HepG2 (cell line): ENCODE results near the gene OR10G2. TPM values are rescaled to one million over a fixed set of nuclear protein-coding genes. Genes with fewer than 3 reads are reported as not detected.
A peak's percentile ranks its signal among the peaks of the same experiment; 100 is the strongest.

Source experiments
- ATAC-seq: fragments of 200-7000 bp; cut with Tn5 transposase; 3 replicates; pipeline ENCODE4 v1.9.1; 2020; ENCODE audit warnings: mild to moderate bottlenecking, moderate library complexity
- BruUV-seq: library from RNA; stranded (reverse); fragments of 400-500 nt; replicated peaks from 2 replicates; lab custom pipeline; 2021; lab: Mats Ljungman, UMichigan
- CTCF ChIA-PET: fragments of 300-600 bp; formaldehyde crosslinking; extraction: SDS; loops from one replicate; lab custom pipeline; 2021; ENCODE audit warnings: low total read pairs, inconsistent platforms, low intra/inter-chr PET ratio; lab: Yijun Ruan, JAX
- POLR2A ChIA-PET: fragments of 350-600 bp; sonication (Branson Sonifier 250); formaldehyde crosslinking; loops from one replicate; lab custom pipeline; 2020; ENCODE audit warnings: antibody characterized with exemption, inconsistent platforms; lab: Yijun Ruan, JAX
- DNase-seq: peaks from one replicate; pipeline ENCODE4 v3.0.0-alpha.2; 2015; ENCODE audit warnings: low spot score
- FAIRE-seq: peaks from 3 replicates; lab custom pipeline; 2011; peaks lifted over from hg19 to GRCh38; lab: Jason Lieb, UNC
- H2AFZ ChIP-seq: one replicate; pipeline ENCODE4 v1.6.1; 2011; ENCODE audit warnings: low read length, inconsistent platforms
- H3K27ac ChIP-seq: fragments of 300-600 bp; 3 replicates; pipeline ENCODE4 v1.8.0; 2011; ENCODE audit warnings: mixed run types, mild to moderate bottlenecking, mixed read lengths, low read length, inconsistent platforms; ENCODE audit not compliant: insufficient read depth; ENCODE audit errors: extremely low read length
- H3K27me3 ChIP-seq, 2 experiments: fragments of 200-600 bp in 1 of 2; 2 replicates in 1 of 2; 3 replicates in 1 of 2; pipeline versions ENCODE4 v1.6.0 to v1.8.0; 2011; ENCODE audit warnings: low read length in 2 of 2, mild to moderate bottlenecking in 2 of 2, moderate library complexity in 2 of 2, inconsistent platforms in 1 of 2; ENCODE audit not compliant: insufficient read depth in 2 of 2, control insufficient read depth in 1 of 2
- H3K36me3 ChIP-seq, 2 experiments: fragments of 200-600 bp in 1 of 2; replicated peaks in 1 of 2; 2 replicates in 1 of 2; 3 replicates in 1 of 2; pipeline versions ENCODE4 v1.5.1 to v1.8.0; 2011; ENCODE audit warnings: low read length in 2 of 2, inconsistent platforms in 1 of 2; ENCODE audit not compliant: insufficient read depth in 2 of 2, control insufficient read depth in 1 of 2
- H3K4me1 ChIP-seq: 2 replicates; pipeline ENCODE4 v1.5.1; 2012; ENCODE audit warnings: low read length, inconsistent platforms; ENCODE audit not compliant: insufficient read depth
- H3K4me2 ChIP-seq: 2 replicates; pipeline ENCODE4 v1.6.0; 2011; ENCODE audit warnings: low read depth, low read length, inconsistent platforms
- H3K4me3 ChIP-seq, 3 experiments: fragments of 200-600 bp in 1 of 3; sonication (generic), shearing (Covaris generic) in 1 of 3; replicated peaks in 1 of 3; 2 replicates each; pipeline ENCODE4 v1.5.1; 2011 to 2016; ENCODE audit warnings: low read length in 3 of 3, inconsistent platforms in 2 of 3, low read depth in 2 of 3, mild to moderate bottlenecking in 2 of 3, control low read depth in 1 of 3, mixed read lengths in 1 of 3; ENCODE audit not compliant: insufficient read depth in 1 of 3
- H3K79me2 ChIP-seq: one replicate; pipeline ENCODE4 v1.6.1; 2011; ENCODE audit warnings: low read length, inconsistent platforms; ENCODE audit not compliant: insufficient read depth
- H3K9ac ChIP-seq: 2 replicates; pipeline ENCODE4 v1.6.0; 2011; ENCODE audit warnings: mild to moderate bottlenecking, low read depth, low read length, inconsistent platforms; ENCODE audit not compliant: insufficient read depth
- H3K9me3 ChIP-seq: 2 replicates; pipeline ENCODE4 v1.5.1; 2012; ENCODE audit warnings: mild to moderate bottlenecking, low read length
- H4K20me1 ChIP-seq: 2 replicates; pipeline ENCODE4 v1.6.0; 2011; ENCODE audit warnings: inconsistent platforms, mild to moderate bottlenecking, low read length, moderate library complexity; ENCODE audit not compliant: insufficient read depth
- FOSL2 ChIP-seq: sonication (generic); formaldehyde crosslinking; IDR thresholded peaks from 2 replicates; pipeline ENCODE4 v1.4.0; 2020; ENCODE audit warnings: missing genetic modification reagents
- FOXA3 ChIP-seq: IDR thresholded peaks from 2 replicates; pipeline ENCODE4 v1.6.1; 2016; ENCODE audit warnings: missing genetic modification reagents, missing compliant biosample characterization
- HNRNPH1 ChIP-seq: fragments of 200-400 bp; formaldehyde crosslinking; optimal IDR thresholded peaks from 2 replicates; pipeline ENCODE3; 2017; ENCODE audit warnings: mild to moderate bottlenecking, low read depth, low read length
- JUND ChIP-seq: sonication (generic); formaldehyde crosslinking; IDR thresholded peaks from 2 replicates; pipeline ENCODE4 v1.8.0; 2022; ENCODE audit warnings: mild to moderate bottlenecking, missing genetic modification reagents
- PTBP1 ChIP-seq: fragments of 200-400 bp; formaldehyde crosslinking; IDR thresholded peaks from 2 replicates; pipeline ENCODE4 v1.6.1; 2018; ENCODE audit warnings: low read length, low read depth; ENCODE audit not compliant: poor library complexity, severe bottlenecking
- ZNF224 ChIP-seq: sonication (generic); formaldehyde crosslinking; IDR thresholded peaks from 2 replicates; pipeline ENCODE4 v1.5.0; 2020; ENCODE audit warnings: mild to moderate bottlenecking, missing genetic modification reagents
- ZNF24 ChIP-seq: fragments of 450-650 bp; IDR thresholded peaks from 2 replicates; pipeline ENCODE4 v1.6.1; 2017; ENCODE audit warnings: antibody characterized with exemption, mild to moderate bottlenecking
- ZNF30 ChIP-seq: sonication (generic); formaldehyde crosslinking; IDR thresholded peaks from 2 replicates; pipeline ENCODE4 v1.5.0; 2020; ENCODE audit warnings: mild to moderate bottlenecking, missing genetic modification reagents
- ZNF782 ChIP-seq: sonication (generic); formaldehyde crosslinking; IDR thresholded peaks from 2 replicates; pipeline ENCODE4 v1.4.0; 2020; ENCODE audit warnings: missing genetic modification reagents, mild to moderate bottlenecking, borderline replicate concordance
- WGBS: methylation state at CpG from one replicate; pipeline ENCODE4 v1.1.6; 2017; ENCODE audit warnings: low lambda C conversion rate; 5-methylcytosine and 5-hydroxymethylcytosine counted together
- in situ Hi-C: cut with HindIII; loops from 2 replicates; pipeline ENCODE4 v1.10.0; 2017; ENCODE audit warnings: low pct_unique_long_range_greater_than_20kb; ENCODE audit not compliant: extremely low pct_ligation_motif_present
- intact Hi-C: fragments of 100-400 bp; cut with micrococcal nuclease; formaldehyde crosslinking; loops from one replicate; pipeline ENCODE4 v1.10.0; 2022; ENCODE audit not compliant: unreplicated experiment
- polyA plus RNA-seq, 8 experiments: library from polyadenylated mRNA; depleted of rRNA in 3 of 8; stranded (reverse) in 7 of 8; unstranded in 1 of 8; fragments of >200 nt; fragmentation: Illumina TruSeq in 4 of 8; extraction: Trizol in 4 of 8; gene quantifications; 2 replicates each; pipeline versions ENCODE4 v1.2.1 to v1.2.3, GENCODE V29; 2011 to 2016; ENCODE audit warnings: low read depth in 4 of 8, missing spikeins in 1 of 8, mixed read lengths in 1 of 8; ENCODE audit not compliant: insufficient read depth in 1 of 8
- total RNA-seq, 5 experiments: library from RNA; depleted of rRNA; stranded (reverse); fragments of >200 nt; fragmentation: Illumina TruSeq; extraction: Trizol; gene quantifications; 2 replicates each; pipeline ENCODE4 v1.2.3, GENCODE V29; 2016; ENCODE audit warnings: low read depth in 1 of 5
- TF ChIP-seq, protein P1 (sequence below): sonication (generic); formaldehyde crosslinking; IDR thresholded peaks from 2 replicates; pipeline ENCODE4 v1.8.0; 2022; ENCODE audit warnings: mild to moderate bottlenecking, missing genetic modification reagents; ENCODE audit not compliant: insufficient replicate concordance
- TF ChIP-seq, protein P2 (sequence below): sonication (generic); formaldehyde crosslinking; IDR thresholded peaks from 2 replicates; pipeline ENCODE4 v1.9.0; 2021; ENCODE audit warnings: missing genetic modification reagents, borderline replicate concordance

The OR10G2 gene
- total and polyA plus RNA-seq, 2 of the 13 experiments (the other 11 are each of a cell fraction or from before 2014, with no cell fraction given), result not detected

DNA sequence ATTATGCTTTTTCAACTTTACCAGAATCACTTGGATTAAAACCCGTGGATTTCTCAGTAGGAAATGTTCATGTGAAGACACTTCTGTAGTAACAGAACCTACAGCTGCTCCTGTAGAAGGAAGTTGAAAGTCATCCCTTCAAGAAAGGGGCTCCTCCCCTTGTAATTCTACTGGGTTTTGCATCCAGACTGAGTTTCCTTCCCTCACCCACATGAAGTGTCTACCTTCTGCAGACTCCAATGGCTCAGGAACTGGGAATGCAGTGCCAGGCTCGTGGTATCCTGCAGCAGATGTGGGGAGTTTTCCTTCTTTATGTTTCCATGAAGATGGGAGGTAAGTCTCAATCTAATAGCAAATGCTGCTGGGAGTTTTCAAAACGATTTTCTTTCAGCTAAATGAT is 7.9 kb upstream of the OR10G2 start:
- BruUV-seq, result no TSS peak
- WGBS, result 0% methylated on average over 3 of the region's 3 CpGs
- Histone ChIP-seq H3K4me1 (no peaks in the 10 kb centered on the region), H3K27ac (no peak overlapping the region), H3K9me3 (no peaks in the 10 kb centered on the region), H3K4me3 (no peak overlapping the region), H3K27me3 (peaks cover 0 to 8% of the 10 kb centered on the region in 2 experiments; a peak in 2 of 5 replicates), H2AFZ (no peak overlapping the region), H3K4me2 (no peak overlapping the region), H3K36me3 (no peaks in the 10 kb centered on the region), H3K79me2 (no peaks in the 10 kb centered on the region), H3K9ac (no peak overlapping the region), H4K20me1 (no peaks in the 10 kb centered on the region)
- ATAC-seq (no peak), FAIRE-seq (no peak), DNase-seq (no peak)
- in situ Hi-C loops (no loop called here), intact Hi-C loops (no loop called here)
- CTCF ChIA-PET, result no interaction called here
- POLR2A ChIA-PET, result no interaction called here
- TF ChIP-seq ZNF782, result no peak
- TF ChIP-seq, protein P1, sequence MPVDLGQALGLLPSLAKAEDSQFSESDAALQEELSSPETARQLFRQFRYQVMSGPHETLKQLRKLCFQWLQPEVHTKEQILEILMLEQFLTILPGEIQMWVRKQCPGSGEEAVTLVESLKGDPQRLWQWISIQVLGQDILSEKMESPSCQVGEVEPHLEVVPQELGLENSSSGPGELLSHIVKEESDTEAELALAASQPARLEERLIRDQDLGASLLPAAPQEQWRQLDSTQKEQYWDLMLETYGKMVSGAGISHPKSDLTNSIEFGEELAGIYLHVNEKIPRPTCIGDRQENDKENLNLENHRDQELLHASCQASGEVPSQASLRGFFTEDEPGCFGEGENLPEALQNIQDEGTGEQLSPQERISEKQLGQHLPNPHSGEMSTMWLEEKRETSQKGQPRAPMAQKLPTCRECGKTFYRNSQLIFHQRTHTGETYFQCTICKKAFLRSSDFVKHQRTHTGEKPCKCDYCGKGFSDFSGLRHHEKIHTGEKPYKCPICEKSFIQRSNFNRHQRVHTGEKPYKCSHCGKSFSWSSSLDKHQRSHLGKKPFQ (CRISPR knock-in tag), result no peak
- TF ChIP-seq JUND (CRISPR knock-in tag), result no peak
- no peak for TF ChIP-seq ZNF30 (CRISPR knock-in tag)
- no peak for TF ChIP-seq ZNF224 (CRISPR knock-in tag)

DNA sequence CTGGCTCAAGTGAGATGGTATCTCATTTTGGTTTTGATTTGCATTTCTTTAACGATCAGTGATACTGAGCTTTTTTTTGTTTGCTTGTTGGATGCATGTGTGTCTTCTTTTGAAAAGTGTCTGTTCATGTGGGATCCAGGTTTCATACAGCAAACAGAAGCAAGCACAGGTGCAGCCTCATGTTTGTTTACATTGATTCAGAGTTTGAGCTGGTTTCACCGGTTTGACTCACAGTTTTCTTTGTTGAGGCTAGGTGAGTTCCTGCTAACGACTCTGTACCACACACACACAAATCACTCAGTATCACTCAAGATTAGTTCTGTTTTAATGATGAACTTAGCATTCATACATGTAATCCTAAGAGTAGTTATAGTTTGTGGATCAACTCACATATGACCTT is 3.7 kb downstream of the OR10G2 start:
- Histone ChIP-seq H4K20me1 (no peaks in the 10 kb centered on the region), H3K4me3 (no peak overlapping the region), H3K27me3 (0 out of 5 replicates have a peak, but pooled peaks cover 0 to 7% of the 10 kb centered on the region in 2 experiments), H3K27ac (no peak overlapping the region), H3K36me3 (no peaks in the 10 kb centered on the region), H2AFZ (no peak overlapping the region), H3K9me3 (no peaks in the 10 kb centered on the region), H3K9ac (no peak overlapping the region), H3K4me2 (no peak overlapping the region), H3K79me2 (no peaks in the 10 kb centered on the region), H3K4me1 (no peaks in the 10 kb centered on the region)
- ChIA-PET CTCF (no interaction called here), POLR2A (no interaction called here)
- TF ChIP-seq ZNF24 (no peak), FOXA3 (CRISPR knock-in tag) (peak; percentile 45; the same call in 1 of the 2 replicates), FOSL2 (CRISPR knock-in tag) (peak; percentile 24; the same call in 1 of the 2 replicates), PTBP1 (no peak), HNRNPH1 (no peak)
- TF ChIP-seq, protein P2, sequence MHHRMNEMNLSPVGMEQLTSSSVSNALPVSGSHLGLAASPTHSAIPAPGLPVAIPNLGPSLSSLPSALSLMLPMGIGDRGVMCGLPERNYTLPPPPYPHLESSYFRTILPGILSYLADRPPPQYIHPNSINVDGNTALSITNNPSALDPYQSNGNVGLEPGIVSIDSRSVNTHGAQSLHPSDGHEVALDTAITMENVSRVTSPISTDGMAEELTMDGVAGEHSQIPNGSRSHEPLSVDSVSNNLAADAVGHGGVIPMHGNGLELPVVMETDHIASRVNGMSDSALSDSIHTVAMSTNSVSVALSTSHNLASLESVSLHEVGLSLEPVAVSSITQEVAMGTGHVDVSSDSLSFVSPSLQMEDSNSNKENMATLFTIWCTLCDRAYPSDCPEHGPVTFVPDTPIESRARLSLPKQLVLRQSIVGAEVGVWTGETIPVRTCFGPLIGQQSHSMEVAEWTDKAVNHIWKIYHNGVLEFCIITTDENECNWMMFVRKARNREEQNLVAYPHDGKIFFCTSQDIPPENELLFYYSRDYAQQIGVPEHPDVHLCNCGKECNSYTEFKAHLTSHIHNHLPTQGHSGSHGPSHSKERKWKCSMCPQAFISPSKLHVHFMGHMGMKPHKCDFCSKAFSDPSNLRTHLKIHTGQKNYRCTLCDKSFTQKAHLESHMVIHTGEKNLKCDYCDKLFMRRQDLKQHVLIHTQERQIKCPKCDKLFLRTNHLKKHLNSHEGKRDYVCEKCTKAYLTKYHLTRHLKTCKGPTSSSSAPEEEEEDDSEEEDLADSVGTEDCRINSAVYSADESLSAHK (CRISPR knock-in tag), result no peak
- BruUV-seq, result no TSS peak
- DNase-seq, result no peak
- WGBS, result 2% methylated on average over 3 of the region's 3 CpGs
- no peak for FAIRE-seq
- in situ Hi-C loops, result no loop called here
- peak; percentile 56; the same call in 1 of the 3 replicates for ATAC-seq
- intact Hi-C loops, result no loop called here
